Esophagus (tissue), 2 donors: ENCODE results near the gene DUSP28. TPM values are rescaled to one million over a fixed set of nuclear protein-coding genes. Genes with fewer than 3 reads are reported as not detected.
A peak's percentile ranks its signal among the peaks of the same experiment; 100 is the strongest.
"Not testable (repeated sequence)": the region's sequence is repeated elsewhere in the genome, so short reads cannot be mapped to it uniquely, and the experiment has no call there.

Source experiments
- H3K27ac ChIP-seq, 2 donors: one replicate each; pipeline ENCODE4 v1.5.1; 2013; ENCODE audit warnings: low read depth in 2 of 2, mild to moderate bottlenecking in 2 of 2, inconsistent platforms in 1 of 2, low read length in 1 of 2, moderate library complexity in 1 of 2
- H3K27me3 ChIP-seq, 2 donors: one replicate each; pipeline ENCODE4 v1.6.1; 2013; ENCODE audit warnings: low read length in 2 of 2, control low read depth in 1 of 2, mild to moderate bottlenecking in 1 of 2; ENCODE audit not compliant: insufficient read depth in 2 of 2, control insufficient read depth in 1 of 2
- H3K36me3 ChIP-seq, 2 donors: one replicate each; pipeline ENCODE4 v1.6.1; 2013; ENCODE audit warnings: low read length in 1 of 2; ENCODE audit not compliant: control insufficient read depth in 2 of 2, insufficient read depth in 2 of 2
- H3K4me1 ChIP-seq, 2 donors: one replicate each; pipeline ENCODE4 v1.6.1; 2013; ENCODE audit warnings: low read length in 1 of 2; ENCODE audit not compliant: control insufficient read depth in 2 of 2, insufficient read depth in 2 of 2
- H3K4me3 ChIP-seq, 2 donors: one replicate each; pipeline ENCODE4 v1.5.1; 2013; ENCODE audit warnings: low read length in 2 of 2, mild to moderate bottlenecking in 2 of 2, low read depth in 1 of 2, moderate library complexity in 1 of 2
- H3K9me3 ChIP-seq, 2 donors: one replicate each; pipeline ENCODE4 v1.6.1; 2013; ENCODE audit warnings: mild to moderate bottlenecking in 2 of 2, low read depth in 1 of 2, low read length in 1 of 2, moderate library complexity in 1 of 2; ENCODE audit not compliant: control insufficient read depth in 2 of 2, insufficient read depth in 1 of 2
- WGBS, 2 donors: extraction: QIAGEN DNeasy Blood & Tissue Kit; methylation state at CpG; one replicate each; pipeline ENCODE4 v1.1.7; 2013; 5-methylcytosine and 5-hydroxymethylcytosine counted together
- polyA plus RNA-seq, 2 donors: library from polyadenylated mRNA; stranded (reverse); fragments of 200-250 nt; gene quantifications; one replicate each; pipeline ENCODE4 v1.2.3, GENCODE V29; 2013
- donor health status: healthy with polysubstance abuse.
- donor health status: Bipolar disorder and iron deficiency.

The DUSP28 gene
- polyA plus RNA-seq, 2 donors, result 3.5 to 3.8 TPM

- H3K4me3 ChIP-seq, result peak overlapping the region in 1 of 2 donors; percentile 56
- H3K4me1 ChIP-seq, result peaks cover 11 to 24% of the 10 kb centered on the region in 2 donors
- peaks cover under 1 to 2% of the 10 kb centered on the region in 2 donors for H3K36me3 ChIP-seq
- H3K9me3 ChIP-seq, result no peaks in the 10 kb centered on the region
- WGBS, 2 donors, result 82 to 83% methylated on average over 18 of the region's 18 CpGs
- no peaks in the 10 kb centered on the region for H3K27me3 ChIP-seq
- no peak overlapping the region for H3K27ac ChIP-seq
Observed at GRCh38 chr2:240558236-240558761, 1.9 kb upstream of the DUSP28 start.

DNA sequence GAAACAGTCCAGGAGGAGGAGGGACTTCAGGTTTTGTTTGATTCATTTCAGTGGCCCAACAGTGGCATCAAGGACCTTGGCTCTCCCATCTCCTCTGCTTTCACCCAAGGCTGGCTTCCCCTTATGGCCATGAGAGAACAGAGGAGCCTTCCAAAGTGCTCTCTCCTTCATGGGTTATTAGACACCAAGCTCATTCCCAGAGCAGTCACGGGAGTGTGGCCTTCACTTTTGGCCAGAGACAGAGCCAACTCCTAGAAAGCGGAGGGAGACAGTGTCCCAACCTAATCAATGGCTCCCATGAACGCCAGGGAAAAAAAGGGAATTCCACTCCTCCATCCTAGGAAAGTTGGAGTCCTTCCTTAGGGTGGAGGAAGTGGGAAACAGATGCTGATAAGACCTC is 871 bp upstream of the DUSP28 start:
- Histone ChIP-seq H3K36me3 (no peaks in the 10 kb centered on the region), H3K27ac (no peak overlapping the region), H3K9me3 (no peaks in the 10 kb centered on the region), H3K4me3 (peak overlapping the region in 1 of 2 donors; percentile 74), H3K4me1 (peaks cover 11 to 26% of the 10 kb centered on the region in 2 donors), H3K27me3 (no peaks in the 10 kb centered on the region)
- 88% methylated on average over 3 of the region's 3 CpGs for WGBS, 2 donors

- H3K9me3 ChIP-seq, result no peaks in the 10 kb centered on the region
- peak overlapping the region; percentile 98 to 99 for H3K27ac ChIP-seq
- H3K36me3 ChIP-seq, result no peaks in the 10 kb centered on the region
- H3K27me3 ChIP-seq, result no peaks in the 10 kb centered on the region
- H3K4me1 ChIP-seq, result peaks cover 15 to 37% of the 10 kb centered on the region in 2 donors
- H3K4me3 ChIP-seq, result peak overlapping the region; percentile 70 to 74
- 0% methylated on average over 75 to 101 of the region's 101 CpGs for WGBS, 2 donors
Observed at GRCh38 chr2:240560480-240561324, 545 bp downstream of the DUSP28 start.

DNA sequence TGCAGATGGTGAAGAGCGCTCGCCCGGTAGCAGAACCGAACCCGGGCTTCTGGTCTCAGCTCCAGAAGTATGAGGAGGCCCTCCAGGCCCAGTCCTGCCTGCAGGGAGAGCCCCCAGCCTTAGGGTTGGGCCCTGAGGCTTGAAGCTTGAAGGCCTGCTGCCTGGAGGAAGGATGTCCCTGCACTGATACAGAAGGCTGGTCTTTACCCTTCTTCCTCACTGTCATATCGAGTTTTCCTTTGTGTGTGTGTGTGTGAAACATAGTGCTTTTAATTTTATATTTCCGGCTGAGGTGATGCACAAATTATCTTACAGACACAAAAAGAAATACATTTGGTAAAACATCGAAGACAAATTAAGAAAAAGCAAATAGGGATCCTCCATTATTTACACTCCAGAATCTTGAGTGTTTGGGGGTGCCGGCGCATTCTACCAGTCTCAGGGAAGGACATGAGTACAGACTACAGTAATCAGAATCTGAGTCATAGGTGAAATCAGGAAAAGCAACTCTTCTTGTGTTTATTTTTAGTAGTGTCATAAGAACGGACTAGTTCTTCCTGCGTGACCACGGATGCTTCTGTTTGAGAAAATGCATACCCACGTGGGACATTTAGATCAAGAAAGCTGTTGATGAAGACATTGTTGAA is 1.3 kb downstream of the DUSP28 start:
- H3K4me1 ChIP-seq, result peaks cover 19 to 39% of the 10 kb centered on the region in 2 donors

DNA sequence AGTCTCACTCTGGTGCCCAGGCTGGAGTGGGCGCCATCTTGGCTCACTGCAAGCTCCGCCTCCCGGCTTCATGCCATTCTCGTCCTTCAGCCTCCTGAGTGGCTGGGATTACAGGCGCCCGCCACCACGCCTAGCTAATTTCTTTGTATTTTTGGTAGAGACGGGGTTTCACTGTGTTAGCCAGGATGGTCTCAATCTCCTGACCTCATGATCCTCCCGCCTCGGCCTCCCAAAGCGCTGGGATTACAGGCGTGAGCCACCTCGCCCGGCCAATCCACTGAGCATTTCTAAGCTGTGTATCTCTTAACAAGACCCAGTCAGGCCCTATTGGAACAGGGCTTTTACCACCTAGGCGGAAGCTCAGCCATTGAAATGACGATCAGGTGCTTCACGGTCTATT is 3.1 kb downstream of the DUSP28 start:
- not testable (repeated sequence) for H3K4me3 ChIP-seq, H3K27ac ChIP-seq, H3K36me3 ChIP-seq, H3K27me3 ChIP-seq, H3K9me3 ChIP-seq
- peaks cover 17 to 38% of the 10 kb centered on the region in 2 donors for H3K4me1 ChIP-seq
- WGBS, 2 donors, result 95 to 97% methylated on average over 17 of the region's 17 CpGs

More for the DNA sequence above, 1.3 kb downstream of the DUSP28 start:
- no peaks in the 10 kb centered on the region for H3K27me3 ChIP-seq
- no peaks in the 10 kb centered on the region for H3K36me3 ChIP-seq
- H3K27ac ChIP-seq, result peak overlapping the region; percentile 94 to 99
- H3K4me3 ChIP-seq, result peak overlapping the region; percentile 48 to 74
- 11 to 14% methylated on average over 14 of the region's 14 CpGs for WGBS, 2 donors
- H3K9me3 ChIP-seq, result no peaks in the 10 kb centered on the region

DNA sequence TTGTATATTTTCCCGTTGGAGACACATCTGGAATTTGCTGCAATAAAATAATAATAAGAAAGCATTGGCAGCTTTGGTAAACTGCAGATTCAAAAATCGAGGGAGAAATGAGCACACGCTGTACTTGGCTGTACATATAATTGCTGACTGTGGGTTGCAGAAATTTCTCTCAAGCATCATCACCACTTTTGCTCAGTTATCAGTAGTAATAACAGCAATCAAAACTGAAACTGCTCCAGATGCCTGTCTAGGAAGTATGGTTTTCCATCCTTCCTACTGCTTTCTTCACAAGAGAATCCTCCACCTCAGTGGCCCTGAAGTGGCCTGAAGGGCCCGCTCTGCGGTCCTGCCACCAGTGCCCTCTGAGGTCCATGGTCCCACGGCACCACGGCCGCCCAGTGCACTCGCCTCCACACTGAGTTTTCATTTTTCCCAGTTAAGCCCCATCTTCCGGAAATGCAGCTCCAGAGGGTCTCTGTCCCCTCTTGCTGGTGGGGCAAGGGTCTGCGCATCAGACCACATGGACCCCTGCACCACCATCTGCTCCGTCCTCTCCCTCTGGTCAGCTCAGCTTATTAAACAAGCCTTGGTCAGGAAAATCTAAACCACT is 3.9 kb downstream of the DUSP28 start:
- peak overlapping the region in 1 of 2 donors; percentile 11 for H3K27ac ChIP-seq
- no peaks in the 10 kb centered on the region for H3K9me3 ChIP-seq
- H3K4me3 ChIP-seq, result no peak overlapping the region
- no peaks in the 10 kb centered on the region for H3K27me3 ChIP-seq
- H3K4me1 ChIP-seq, result peaks cover 17 to 32% of the 10 kb centered on the region in 2 donors
- WGBS, 2 donors, result 92% methylated on average over 12 of the region's 12 CpGs
- H3K36me3 ChIP-seq, result no peaks in the 10 kb centered on the region

DNA sequence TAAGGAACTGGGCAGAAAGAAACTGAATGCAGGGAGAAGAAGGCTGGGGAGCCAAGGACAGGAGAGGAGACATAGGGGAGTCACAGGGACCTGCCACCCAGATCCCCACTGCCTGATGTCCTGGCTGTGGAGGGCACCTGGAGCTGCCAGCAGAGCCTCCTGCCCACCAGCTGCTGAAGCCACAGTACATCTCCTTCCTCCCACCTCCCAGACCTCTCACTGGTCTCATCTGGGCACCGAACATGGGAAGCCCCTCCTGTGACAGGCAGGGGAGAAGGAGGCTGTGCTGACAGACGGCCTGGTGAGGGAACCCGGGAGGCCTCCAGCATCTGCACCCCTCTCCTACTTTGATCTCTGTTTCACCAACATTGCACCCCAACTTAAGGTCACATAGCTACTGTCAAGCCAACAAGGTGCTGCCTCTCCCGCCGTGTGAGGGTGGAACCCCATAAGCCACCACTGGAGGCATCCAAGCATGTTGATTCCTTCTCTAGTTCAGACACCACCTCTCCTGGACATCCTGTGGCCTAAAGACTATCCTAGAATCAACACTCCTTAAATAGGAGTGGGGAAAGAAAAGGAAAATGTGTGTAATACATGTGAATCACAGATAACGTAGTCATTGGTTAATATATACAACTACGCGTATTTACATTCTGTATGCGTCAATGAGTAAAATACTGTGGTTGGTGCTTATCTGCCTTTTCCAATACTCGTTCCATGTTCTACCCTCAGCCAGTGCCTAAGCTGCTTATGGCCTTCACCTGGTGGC is 4.6 kb downstream of the DUSP28 start:
- Histone ChIP-seq H3K27ac (peak overlapping the region; percentile 96), H3K4me3 (no peak overlapping the region), H3K36me3 (peaks cover 0 to 2% of the 10 kb centered on the region in 2 donors), H3K27me3 (no peaks in the 10 kb centered on the region), H3K9me3 (no peaks in the 10 kb centered on the region), H3K4me1 (peaks cover 20 to 34% of the 10 kb centered on the region in 2 donors)
- WGBS, 2 donors, result 78 to 83% methylated on average over 9 to 10 of the region's 10 CpGs

- 41 to 42% methylated on average over 26 of the region's 26 CpGs for WGBS, 2 donors
Observed at GRCh38 chr2:240565333-240566202, 5.4 kb downstream of the DUSP28 start.

More at GRCh38 chr2:240565333-240566202, 5.4 kb downstream of the DUSP28 start:
- H3K36me3 ChIP-seq, result peaks cover 0 to 6% of the 10 kb centered on the region in 2 donors
- peak overlapping the region; percentile 96 for H3K27ac ChIP-seq
- H3K9me3 ChIP-seq, result no peaks in the 10 kb centered on the region
- H3K27me3 ChIP-seq, result no peaks in the 10 kb centered on the region
- H3K4me1 ChIP-seq, result peaks cover 26 to 41% of the 10 kb centered on the region in 2 donors
- H3K4me3 ChIP-seq, result peak overlapping the region; percentile 16 to 26
